SK-N-MC (cell line): ENCODE results near the gene SLC7A10.

Experiments used
- EZH2 ChIP-seq: fragments of 200-600 bp; sonication (generic); IDR thresholded peaks from one replicate; pipeline ENCODE4 v1.6.1; 2017; ENCODE audit warnings: antibody characterized with exemption
- FOXP2 ChIP-seq: optimal IDR thresholded peaks from 2 replicates; pipeline ENCODE3; 2011; ENCODE audit warnings: mild to moderate bottlenecking, moderate library complexity; ENCODE audit not compliant: insufficient read depth; ENCODE audit errors: extremely low read length, control extremely low read depth
- POLR2AphosphoS5 ChIP-seq: IDR thresholded peaks from 2 replicates; pipeline ENCODE4 v1.6.1; 2012; ENCODE audit warnings: mild to moderate bottlenecking, low read depth, low read length, borderline replicate concordance

GRCh38 chr19:33251526-33252090 lies 26.0 kb upstream of the SLC7A10 start:
- TF ChIP-seq POLR2AphosphoS5 (no peak), EZH2 (no peak), FOXP2 (no peak)
